OCI-LY1 (cell line): ENCODE measurements around the gene PHLDB3.

ENCODE experiments used
- H2AFZ ChIP-seq: fragments of 200-600 bp; sonication (generic), shearing (Covaris generic); 2 replicates; pipeline ENCODE4 v1.6.0; 2014; ENCODE audit warnings: antibody characterized with exemption, mild to moderate bottlenecking, low read length
- H3F3A ChIP-seq: fragments of 200-600 bp; sonication (generic), shearing (Covaris generic); 2 replicates; pipeline ENCODE4 v1.6.0; 2014; ENCODE audit warnings: mild to moderate bottlenecking, antibody characterized with exemption, low read length, moderate library complexity; ENCODE audit not compliant: insufficient read depth
- H3K27ac ChIP-seq: fragments of 200-600 bp; sonication (generic); 2 replicates; pipeline ENCODE4 v1.5.1; 2014; ENCODE audit warnings: low read length, mixed run types, mild to moderate bottlenecking, low read depth; ENCODE audit not compliant: poor library complexity, severe bottlenecking
- H3K27me3 ChIP-seq: fragments of 200-600 bp; sonication (generic); 2 replicates; pipeline ENCODE4 v1.6.0; 2014; ENCODE audit warnings: antibody characterized with exemption, mild to moderate bottlenecking, low read length, moderate library complexity; ENCODE audit not compliant: insufficient read depth
- H3K36me3 ChIP-seq: fragments of 200-600 bp; sonication (generic); 2 replicates; pipeline ENCODE4 v1.6.1; 2014; ENCODE audit warnings: mild to moderate bottlenecking, antibody characterized with exemption, low read length, moderate library complexity, mixed read lengths; ENCODE audit not compliant: insufficient read depth
- H3K4me1 ChIP-seq: fragments of 200-600 bp; sonication (generic); 2 replicates; pipeline ENCODE4 v1.5.1; 2014; ENCODE audit warnings: mild to moderate bottlenecking, low read length, moderate library complexity; ENCODE audit not compliant: insufficient read depth, severe bottlenecking
- H3K4me2 ChIP-seq: fragments of 200-600 bp; sonication (generic), shearing (Covaris generic); 2 replicates; pipeline ENCODE4 v1.6.1; 2014; ENCODE audit warnings: low read length
- H3K4me3 ChIP-seq: fragments of 200-600 bp; sonication (generic); 2 replicates; pipeline ENCODE4 v1.5.1; 2014; ENCODE audit warnings: low read length, low read depth, mild to moderate bottlenecking, mixed read lengths; ENCODE audit not compliant: poor library complexity, severe bottlenecking
- H3K79me2 ChIP-seq: fragments of 200-600 bp; shearing (Covaris generic); 2 replicates; pipeline ENCODE4 v1.6.1; 2016; ENCODE audit warnings: mixed run types, low read length, mixed read lengths; ENCODE audit not compliant: insufficient read depth
- H3K9ac ChIP-seq: fragments of 200-600 bp; sonication (generic), shearing (Covaris generic); 2 replicates; pipeline ENCODE4 v1.6.1; 2014; ENCODE audit warnings: mild to moderate bottlenecking, low read length, mixed read lengths
- H3K9me2 ChIP-seq: fragments of 200-600 bp; sonication (generic), shearing (Covaris generic); 2 replicates; pipeline ENCODE4 v1.6.1; 2014; ENCODE audit warnings: low read depth, mild to moderate bottlenecking, low read length, mixed read lengths
- H3K9me3 ChIP-seq: fragments of 200-600 bp; shearing (Covaris generic); 2 replicates; pipeline ENCODE4 v1.6.1; 2014; ENCODE audit warnings: low read length, mixed read lengths
- H4K20me1 ChIP-seq: fragments of 200-600 bp; sonication (generic), shearing (Covaris generic); 2 replicates; pipeline ENCODE4 v1.6.0; 2016; ENCODE audit warnings: mild to moderate bottlenecking, low read length; ENCODE audit not compliant: insufficient read depth
- CTCF ChIP-seq: fragments of 200-600 bp; sonication (generic), shearing (Covaris generic); IDR thresholded peaks from 2 replicates; pipeline ENCODE4 v1.5.1; 2017; ENCODE audit warnings: mild to moderate bottlenecking, antibody characterized with exemption, low read length, moderate library complexity, mixed read lengths
- EZH2 ChIP-seq: fragments of 200-600 bp; sonication (generic), shearing (Covaris generic); IDR thresholded peaks from 2 replicates; pipeline ENCODE4 v1.8.0; 2017; ENCODE audit warnings: borderline replicate concordance, mixed run types, mild to moderate bottlenecking, antibody characterized with exemption, low read length, moderate library complexity, mixed read lengths

The PHLDB3 gene

GRCh38 chr19:43504426-43505185 lies at the start of gene PHLDB3:
Gene PHLDB3 (minus strand): TSS chr19:43504746. CDS start chr19:43504118, 628 bp downstream.
- Histone ChIP-seq H3K9ac (peak within 1 kb of the TSS; percentile 93), H3F3A (no peaks in the 10 kb centered on the region), H3K4me1 (peaks cover 21% of the 10 kb centered on the region), H3K36me3 (no peaks in the 10 kb centered on the region), H2AFZ (peak within 1 kb of the TSS; percentile 83), H3K27me3 (no peaks in the 10 kb centered on the region), H3K9me2 (no peaks in the 10 kb centered on the region), H3K9me3 (no peaks in the 10 kb centered on the region), H3K4me2 (peak within 1 kb of the TSS; percentile 95), H3K79me2 (no peaks in the 10 kb centered on the region), H3K4me3 (peak within 1 kb of the TSS; percentile 71), H4K20me1 (no peaks in the 10 kb centered on the region), H3K27ac (peak within 1 kb of the TSS; percentile 55)
- TF ChIP-seq EZH2 (no peak), CTCF (peak; percentile 9; the same call in 1 of the 2 replicates)

- Histone ChIP-seq H3F3A (no peaks in the 10 kb centered on the region), H2AFZ (no peak overlapping the region), H3K9me2 (no peaks in the 10 kb centered on the region), H3K4me3 (no peak overlapping the region), H4K20me1 (no peaks in the 10 kb centered on the region), H3K36me3 (peaks cover 44% of the 10 kb centered on the region), H3K27ac (no peak overlapping the region), H3K9ac (no peak overlapping the region), H3K79me2 (no peaks in the 10 kb centered on the region), H3K9me3 (no peaks in the 10 kb centered on the region), H3K27me3 (no peaks in the 10 kb centered on the region), H3K4me1 (no peaks in the 10 kb centered on the region), H3K4me2 (no peak overlapping the region)
- TF ChIP-seq CTCF (no peak), EZH2 (no peak)
Observed at GRCh38 chr19:43553656-43554055, 49.1 kb upstream of the PHLDB3 start.

GRCh38 chr19:43552616-43553015 lies 48.1 kb upstream of the PHLDB3 start:
- no peak overlapping the region for H2AFZ ChIP-seq
- no peaks in the 10 kb centered on the region for H3K4me1 ChIP-seq
- H3K4me3 ChIP-seq = no peak overlapping the region
- TF ChIP-seq EZH2 (no peak), CTCF (no peak)
- H4K20me1 ChIP-seq = no peaks in the 10 kb centered on the region
- no peak overlapping the region for H3K27ac ChIP-seq
- H3K9ac ChIP-seq = no peak overlapping the region
- no peaks in the 10 kb centered on the region for H3F3A ChIP-seq
- H3K9me2 ChIP-seq = no peaks in the 10 kb centered on the region
- no peaks in the 10 kb centered on the region for H3K79me2 ChIP-seq
- no peaks in the 10 kb centered on the region for H3K9me3 ChIP-seq
- H3K4me2 ChIP-seq = no peak overlapping the region
- no peaks in the 10 kb centered on the region for H3K27me3 ChIP-seq
- peaks cover 44% of the 10 kb centered on the region for H3K36me3 ChIP-seq
